ENCODE results near the gene USP3.

Gene USP3

DNA sequence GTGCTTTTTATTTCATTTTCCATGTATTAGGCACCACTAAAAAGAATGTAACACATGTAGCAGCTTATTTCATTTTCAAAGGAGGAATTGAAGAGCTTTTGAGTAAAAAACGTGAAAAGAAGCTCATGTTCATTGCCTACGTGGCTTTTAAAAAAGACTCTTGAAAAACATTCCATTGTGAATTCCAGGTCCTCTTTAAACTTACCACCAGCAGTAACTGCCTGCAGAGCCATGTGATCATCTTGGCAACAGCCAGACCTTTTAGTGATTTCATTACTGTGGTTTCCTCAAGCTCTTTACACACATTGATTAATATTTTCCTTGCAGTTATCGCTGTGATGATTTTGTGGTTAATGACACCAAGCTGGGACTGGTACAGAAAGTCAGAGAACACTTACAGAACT lies 49.0 kb downstream of the USP3 start:
- no peak for DNase-seq

DNA sequence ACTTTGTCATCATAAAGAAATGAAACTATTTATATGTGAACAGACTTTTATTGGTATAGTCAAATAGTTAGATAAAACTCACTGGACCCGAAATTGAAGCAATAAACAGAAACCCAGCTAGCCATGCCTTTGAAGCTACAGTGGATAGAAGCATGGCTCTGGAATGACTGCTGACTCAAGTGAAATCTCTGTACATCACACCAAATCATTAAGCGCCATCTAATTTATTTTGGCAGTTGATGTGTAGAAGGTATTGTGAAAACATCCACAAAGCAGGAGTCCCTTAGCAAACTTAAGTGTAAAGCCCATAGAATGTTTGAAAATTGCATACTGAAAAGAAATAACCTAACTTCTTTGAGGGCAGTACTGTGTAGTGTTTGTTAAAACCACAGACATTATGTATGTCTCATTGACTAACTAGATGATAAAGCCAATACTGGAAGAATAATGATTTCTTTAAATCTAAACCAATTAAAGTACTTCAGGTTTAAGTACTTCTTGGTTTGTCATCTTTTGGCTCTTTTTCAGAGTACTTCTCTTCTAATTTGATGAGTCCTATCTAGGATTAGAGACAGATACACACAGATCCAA lies 50.0 kb downstream of the USP3 start:
- no peak for DNase-seq

DNA sequence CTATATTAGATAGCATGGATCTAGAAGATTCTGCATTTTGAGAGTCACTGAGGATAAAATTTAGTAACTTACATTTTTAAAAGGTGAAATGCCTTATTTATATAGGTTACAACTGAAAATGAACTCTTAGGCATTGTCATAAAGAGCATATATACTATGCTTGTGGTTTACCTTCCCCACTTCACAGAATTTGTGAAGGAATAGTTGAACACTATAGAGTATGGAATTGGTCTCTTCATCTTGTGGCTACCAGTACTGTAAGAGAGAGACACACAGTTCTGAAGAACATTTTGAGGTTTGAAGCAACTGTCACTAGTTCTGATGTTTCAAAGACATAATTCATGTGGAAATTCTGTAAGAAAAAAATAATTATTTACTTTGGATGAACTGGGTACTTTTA lies 51.1 kb downstream of the USP3 start:
- DNase-seq, result no peak

DNA sequence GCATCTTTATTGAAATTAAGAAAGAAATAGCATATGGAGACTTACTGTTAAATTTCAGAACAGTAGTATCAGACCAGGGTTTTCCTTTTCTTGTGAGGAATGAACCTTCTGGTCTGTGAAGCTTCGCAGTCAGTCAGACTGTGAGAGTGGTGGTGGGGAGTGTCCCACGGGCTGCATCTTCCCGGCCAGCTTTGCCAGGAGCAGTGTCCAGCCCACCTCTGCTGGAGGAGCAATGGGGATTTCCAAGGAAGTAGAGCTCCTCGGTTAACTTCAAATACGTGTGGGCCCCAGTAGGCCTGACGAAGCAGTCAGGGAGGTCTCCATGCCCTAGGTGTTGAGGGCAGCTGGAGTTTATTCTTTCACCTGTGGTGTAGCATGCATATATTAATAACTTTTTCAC lies 51.9 kb downstream of the USP3 start:
- DNase-seq, result no peak

DNA sequence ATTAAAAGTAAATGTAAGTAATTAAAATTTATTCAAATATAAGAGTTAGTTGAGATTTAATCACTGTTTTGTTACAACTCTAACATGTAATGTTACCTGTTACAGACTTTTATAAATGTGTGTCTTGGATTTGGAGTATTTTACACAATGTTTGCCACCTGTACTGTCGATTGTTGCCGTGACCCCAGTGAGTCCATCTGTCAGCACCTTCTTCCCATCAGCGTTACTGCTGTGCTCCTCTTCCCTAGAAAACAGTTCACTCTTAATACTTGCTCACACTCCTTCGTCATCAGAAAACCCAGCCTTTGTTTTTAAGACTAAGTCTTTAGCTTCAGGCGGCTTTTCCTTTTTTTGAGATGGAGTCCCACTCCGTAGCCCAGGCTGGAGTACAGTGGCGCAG lies 52.3 kb downstream of the USP3 start:
- DNase-seq, result no peak

DNA sequence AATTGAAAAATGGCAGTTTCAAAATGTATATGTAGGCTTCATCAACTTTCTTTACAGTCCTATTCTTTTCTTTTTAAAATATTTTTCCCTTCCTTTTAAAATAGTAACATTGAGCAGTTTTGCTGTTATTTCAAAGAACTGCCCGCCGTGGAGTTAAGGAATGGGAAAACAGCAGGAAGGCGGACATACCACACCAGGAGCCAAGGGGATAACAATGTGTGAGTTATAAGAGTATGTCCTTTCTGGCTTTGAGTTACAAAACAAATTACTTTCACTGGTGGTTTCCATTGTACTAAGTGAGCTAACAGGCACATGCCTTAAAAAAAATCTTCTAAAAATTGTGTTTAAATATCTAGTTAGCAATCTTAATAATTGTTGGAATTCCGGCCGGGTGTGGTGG lies 55.4 kb downstream of the USP3 start:
- no peak for DNase-seq

DNA sequence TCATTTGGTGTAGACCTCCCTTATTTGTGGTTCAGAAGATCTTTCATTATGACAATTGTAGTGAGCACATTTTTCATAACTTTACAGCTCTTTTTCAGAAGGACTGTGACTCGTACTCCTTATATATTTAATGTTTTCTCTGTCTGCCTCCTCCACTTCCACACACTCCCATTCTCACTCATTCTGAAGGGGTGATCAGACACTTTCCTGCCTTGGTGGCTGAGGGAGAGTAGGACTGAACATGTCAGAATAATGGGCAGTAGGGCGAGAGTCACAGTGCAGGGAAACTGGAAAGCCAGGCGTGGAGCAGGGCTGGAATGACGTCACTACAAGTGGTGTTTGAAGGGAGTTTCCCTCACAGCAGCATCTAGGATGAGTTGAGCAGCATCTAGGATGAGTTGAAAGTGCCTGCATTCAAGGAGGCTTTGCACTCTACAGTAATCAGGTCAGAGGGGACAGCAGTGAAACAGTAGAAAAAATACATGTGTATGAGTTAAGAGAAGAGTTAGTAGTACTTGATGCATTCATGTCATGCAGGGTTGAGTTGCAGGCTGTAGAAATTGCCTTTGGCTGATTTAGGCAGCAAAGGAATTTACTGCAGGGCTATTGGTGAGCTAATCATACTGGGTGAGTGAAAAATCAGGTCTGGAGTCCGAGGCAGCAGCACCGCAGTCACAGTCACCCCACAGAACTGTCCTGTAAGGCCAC lies 56.5 kb downstream of the USP3 start:
- no peak for DNase-seq

DNA sequence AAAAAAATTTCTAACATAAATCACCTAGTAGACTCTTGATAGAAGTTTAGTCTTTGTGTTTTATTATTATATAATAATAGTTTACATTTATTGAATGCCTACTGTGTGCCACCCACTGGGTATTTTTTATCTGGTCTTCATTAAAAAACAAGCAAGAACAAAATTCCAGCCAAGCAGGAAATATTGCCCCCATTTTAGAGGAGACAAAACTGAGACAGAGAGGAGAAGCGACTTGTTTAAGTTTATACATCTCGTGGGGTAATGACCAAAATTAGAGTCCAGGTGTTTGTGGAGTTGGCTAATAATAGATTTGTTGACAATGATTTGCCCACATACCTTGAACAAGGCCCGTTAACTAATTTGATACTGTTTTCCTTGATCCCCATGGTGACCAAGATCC lies 59.7 kb downstream of the USP3 start:
- no peak for DNase-seq

DNA sequence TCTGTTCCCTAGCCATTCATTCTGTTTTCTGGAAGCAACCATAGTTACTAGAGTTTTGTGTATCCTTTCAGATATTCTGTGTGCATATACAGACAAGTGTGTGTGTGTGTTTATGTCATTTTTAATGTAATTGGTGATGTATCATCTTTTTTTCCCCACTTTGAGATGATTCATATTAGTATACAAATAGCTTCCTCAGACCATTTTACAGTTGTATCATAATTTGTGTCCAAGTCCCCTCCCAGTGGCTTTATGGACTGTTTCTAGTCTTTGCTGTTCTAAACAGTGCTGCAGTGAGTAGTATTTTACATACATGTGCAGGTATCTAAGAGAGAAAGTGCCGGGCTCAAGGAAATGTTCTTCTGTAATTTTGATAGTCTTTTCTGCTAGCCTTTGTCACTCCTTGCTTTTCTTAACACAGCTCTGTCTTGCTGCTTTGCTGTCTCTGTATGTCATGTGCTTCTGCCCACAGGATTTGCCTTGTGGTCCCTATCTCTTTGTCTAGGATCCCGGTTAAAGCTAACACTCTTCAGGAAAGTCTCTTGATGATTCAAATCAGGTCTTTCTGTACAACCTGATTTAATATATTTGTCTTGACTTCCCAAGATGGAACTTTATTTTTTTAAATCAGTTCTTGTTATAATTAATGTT lies 61.3 kb downstream of the USP3 start:
- no peak for DNase-seq

DNA sequence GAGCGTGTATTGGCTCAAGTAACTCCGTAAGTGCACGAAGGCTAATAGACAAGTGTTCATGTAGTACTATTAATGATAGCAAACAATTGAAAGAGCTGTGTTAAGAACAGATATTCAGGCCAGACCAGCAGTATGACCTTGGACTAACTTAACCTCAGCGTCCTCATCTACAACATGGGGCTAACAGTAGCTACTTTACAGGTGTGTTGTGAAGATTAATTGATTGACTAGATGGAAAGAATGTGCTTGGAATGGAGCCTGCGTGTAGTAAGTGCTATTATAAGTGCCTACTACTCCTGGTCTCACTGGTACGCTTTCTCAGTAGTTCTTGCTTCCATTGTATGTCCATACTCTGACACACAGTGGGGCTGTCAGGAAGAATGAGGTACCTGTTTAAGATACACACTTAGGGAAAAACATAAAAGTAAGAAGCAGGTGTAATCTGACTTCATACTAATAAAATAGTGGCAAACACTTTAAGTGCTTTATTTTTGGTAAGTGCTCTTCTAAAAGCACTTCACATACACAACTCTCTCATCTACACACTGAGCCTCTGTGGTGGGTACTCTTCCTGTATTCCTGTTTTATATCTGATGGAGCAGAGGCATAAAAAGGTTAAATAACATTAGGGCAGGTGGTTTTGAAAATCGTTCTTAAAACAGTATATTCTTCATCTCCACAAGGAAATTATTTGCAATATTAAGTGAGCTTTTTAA lies 68.5 kb downstream of the USP3 start:
- no peak for DNase-seq

DNA sequence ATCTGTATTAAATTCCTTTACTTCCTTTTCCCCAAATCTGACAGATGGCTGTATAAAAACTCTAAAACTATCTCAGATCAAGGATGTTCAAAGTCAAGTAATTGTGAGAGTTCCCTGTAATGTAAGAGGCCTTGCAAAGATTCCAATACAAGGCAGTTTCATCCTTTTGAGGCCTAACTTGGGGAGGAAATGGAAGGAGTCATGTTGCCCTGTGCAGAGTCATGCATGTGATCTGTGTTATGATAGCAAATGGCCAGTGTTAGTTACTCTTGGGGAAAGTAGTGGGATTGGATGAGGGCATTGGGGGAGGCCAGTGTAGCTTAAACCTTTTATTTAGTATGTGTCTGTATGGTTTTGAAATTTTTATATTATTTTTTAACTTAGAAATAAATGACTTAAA lies 69.1 kb downstream of the USP3 start:
- DNase-seq, result no peak

DNA sequence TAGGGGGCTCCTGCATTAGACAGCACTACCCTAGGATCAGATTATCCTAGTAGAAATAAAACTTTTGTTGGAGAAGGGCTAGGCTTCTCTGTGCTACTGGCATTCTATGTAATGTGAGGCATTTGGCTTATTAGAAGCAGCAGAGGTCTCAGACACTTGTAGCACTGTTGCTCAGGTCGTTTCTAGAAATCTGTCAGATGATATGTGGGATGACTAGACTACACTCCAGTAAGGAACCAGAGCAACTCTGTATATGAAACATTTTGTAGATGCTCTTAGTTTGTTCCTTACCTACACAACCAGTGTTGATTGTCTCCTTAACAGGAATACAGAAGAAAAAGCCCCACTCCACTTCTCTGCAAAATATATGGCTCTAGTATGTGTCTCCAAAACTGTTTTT lies 70.9 kb downstream of the USP3 start:
- DNase-seq, result no peak

DNA sequence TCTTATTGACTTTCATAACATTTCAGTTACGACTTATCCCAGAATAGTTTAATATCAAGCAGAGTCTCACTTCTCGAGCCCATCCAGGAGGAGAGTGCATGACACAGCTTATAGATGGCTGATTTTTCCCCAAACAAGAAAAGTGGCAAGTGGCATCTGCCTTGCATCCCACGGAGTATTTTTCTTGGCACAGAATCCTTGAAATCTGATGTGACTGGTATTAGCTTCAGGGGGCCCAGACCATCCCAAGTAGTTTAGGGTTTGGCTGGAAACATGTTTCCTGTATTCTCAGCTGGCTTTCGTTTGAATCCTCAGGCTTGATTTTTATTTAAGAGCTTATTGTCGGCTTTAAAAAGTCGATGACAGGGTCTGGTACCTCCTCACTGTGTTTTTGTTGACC lies 72.0 kb downstream of the USP3 start:
- no peak for DNase-seq

DNA sequence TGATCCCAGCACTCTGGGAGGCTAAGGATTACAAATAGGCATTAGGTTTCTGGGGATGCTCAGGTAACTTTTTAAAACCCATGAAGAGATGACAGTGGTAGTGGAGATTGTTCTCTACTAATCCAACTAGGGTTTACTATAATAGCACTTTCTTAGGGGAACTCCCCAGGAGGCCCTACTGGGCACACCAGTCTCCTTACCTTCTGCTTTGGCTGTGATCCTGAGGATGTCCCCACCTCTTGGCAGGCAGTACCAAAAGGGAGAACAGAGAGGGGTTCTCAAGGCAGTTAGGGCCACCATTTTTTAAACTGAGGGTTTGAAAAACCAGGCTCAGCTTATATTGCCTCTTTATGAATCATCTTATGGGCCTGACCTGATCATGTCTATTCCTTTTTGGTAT lies 77.8 kb downstream of the USP3 start:
- DNase-seq, result no peak

DNA sequence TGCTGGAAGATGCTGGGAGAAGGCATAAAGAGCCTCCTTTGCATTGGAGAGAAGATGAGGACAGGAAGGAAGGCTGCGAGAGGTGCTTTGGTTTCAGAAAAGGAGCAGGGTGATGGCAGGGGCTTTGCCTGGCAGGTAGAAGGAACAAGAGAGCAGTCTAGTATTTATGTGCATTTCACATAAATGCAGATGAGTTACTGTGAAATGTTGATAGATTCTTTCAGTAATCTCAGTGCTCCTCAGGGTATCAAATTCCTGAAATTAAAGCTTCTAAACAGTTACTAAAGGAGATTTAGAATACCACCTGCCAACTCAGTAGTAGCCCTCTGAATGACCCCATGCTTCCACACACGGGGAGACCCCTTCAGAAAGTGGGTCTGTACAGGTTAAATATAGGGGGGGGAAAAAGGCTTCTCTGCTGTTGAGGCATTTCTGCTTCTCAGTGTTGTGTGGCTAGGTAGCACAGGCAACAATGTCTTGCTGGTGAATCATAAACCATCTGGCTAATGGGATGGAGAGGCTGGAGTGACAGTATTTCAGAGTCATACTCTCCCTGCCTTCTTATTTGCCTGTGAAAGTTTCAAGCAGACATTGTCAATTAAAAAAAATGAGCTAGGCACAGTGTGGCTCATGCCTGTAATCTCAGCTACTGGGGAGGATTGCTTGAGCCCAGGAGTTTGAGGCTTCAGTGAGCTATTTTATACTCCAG lies 78.5 kb downstream of the USP3 start:
- no peak for DNase-seq

DNA sequence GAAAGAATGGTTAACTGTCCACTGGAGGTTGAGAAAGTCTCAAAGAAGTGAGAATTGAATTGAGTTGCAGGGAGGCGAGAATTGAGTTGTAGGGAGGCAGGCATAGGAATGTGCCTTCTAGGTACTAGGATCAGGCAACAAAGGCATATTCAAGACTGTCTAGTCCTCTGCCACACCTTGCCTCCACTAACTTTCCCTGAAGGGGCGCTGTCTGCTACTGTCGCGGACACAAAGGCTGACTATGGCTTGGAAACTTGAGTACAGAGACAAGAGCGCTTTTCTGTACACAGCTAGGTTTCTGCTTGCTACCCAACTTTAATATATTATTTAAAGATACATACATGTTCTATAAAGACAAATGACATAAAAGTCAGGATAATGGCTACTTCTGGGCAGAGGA lies 82.4 kb downstream of the USP3 start:
- DNase-seq, result no peak

DNA sequence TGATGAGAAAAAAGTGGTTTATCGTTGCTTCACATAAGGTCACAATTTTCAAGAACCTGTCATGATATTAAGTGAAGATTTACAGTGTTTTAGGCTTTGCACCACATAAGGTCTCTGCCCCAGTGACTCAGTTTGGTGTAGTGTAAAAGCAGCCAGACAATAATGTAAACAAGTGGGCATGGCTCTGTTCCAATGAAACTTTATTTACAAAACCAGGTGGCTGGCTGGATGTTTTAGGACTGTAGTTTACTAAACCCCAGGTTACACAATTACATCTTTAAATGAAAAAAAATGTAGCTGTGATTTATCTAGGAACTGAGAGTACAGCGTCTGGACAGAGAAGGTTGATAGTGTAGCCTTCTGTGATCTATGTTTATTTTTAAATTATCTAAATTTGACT lies 83.1 kb downstream of the USP3 start:
- DNase-seq, result peak; percentile 24

DNA sequence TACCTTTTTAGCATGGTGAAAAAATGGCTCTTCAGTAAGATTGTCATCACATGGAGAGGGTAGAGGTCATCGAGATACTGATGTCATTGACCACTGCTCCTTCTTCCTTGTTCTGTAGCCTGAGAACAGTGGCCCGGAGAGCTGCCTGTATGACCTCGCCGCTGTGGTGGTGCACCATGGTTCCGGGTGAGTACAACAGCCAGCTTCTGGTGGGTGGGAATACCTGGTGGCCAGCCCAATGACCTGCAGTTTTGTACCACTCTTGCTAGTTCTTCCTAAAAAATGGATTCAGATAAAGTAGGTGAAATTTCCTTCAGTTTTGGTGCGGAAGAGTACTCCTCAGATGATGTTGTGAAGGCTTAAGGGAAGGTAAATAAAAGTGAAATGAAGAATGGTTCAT lies 84.4 kb downstream of the USP3 start:
- no peak for DNase-seq

DNA sequence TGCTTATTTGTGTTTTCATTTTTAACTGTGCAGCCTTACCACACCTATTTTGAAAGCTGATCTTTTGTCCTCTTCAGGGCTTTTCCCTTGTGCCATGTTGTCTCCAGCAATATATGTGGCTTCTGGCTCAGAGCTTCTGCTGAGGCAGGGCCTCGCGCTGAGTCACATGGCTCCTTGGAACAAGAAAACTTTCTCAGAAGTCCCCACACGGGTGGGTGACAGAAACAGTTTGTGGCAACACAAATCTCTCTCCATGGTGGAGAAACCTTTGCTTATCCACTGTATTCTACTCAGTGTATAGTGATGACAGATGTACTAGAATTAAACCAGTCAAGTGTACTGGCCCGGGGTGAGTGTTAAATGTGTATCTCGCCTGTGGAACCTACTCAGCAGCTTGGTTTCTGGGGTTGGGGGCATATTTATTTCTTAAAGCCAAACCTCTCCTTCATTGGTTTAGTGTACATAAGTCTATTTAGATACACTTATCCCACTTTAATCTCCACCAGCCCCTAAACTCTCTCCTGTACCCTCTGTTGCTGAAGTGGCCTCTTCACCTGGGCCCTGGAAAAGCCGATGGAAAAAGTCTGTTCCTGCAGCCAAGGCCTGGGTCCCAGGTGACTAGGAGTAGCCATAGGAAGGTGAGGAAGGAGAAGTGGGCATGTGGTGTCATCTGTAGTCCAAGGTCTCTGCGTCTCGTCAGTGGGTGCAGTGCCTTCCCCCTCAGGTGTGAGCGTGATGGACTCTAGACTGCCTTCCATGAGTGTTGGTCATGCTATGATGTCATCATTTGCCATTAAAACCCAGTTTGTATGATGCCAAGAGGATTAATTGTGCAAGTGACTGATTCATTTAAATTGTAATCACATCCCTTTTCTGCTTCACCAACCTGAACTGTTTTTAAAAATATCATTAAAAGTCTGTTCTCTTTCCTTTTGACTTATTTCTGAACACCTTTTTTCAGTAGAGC lies 89.6 kb downstream of the USP3 start:
- DNase-seq, result no peak

DNA sequence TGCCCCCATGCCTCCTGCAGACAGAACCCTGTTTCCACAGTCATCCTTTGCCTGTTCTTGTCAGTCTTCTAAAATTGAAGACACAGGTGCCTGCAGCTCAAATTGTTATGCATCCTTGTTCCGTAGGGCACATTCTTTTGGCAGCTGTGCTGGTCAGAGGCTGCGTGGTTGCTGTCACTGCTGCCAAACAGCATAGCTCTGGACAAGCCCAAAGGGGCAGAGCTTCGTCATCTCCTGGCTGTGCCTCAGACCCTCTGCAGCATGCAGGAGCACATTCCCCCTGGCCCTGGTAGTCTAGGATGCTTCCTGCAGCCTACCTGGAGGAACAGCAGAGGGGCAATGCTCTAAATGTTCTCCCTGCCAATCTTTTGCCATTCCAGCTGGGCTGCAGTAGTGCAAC lies 90.7 kb downstream of the USP3 start:
- no peak for DNase-seq

DNA sequence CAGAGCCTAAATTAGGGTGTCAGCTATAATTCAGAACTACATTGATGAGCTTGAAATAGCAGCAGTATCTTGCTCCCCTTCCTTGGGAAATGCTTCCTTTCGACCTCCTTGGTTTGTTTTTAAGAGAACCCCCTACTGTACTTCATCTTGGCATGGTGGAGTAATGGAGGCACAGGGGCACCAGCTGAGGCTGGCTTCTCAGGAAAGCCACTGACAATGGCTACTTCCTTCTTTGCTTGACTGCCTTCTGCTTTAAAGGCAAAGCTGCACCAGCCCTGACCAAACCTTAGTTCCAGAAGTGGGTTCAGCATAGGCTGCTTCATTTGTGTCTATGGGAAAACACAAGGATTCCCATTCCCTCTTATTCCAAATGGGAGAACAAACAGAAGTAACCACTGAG lies 91.3 kb downstream of the USP3 start:
- no peak for DNase-seq

DNA sequence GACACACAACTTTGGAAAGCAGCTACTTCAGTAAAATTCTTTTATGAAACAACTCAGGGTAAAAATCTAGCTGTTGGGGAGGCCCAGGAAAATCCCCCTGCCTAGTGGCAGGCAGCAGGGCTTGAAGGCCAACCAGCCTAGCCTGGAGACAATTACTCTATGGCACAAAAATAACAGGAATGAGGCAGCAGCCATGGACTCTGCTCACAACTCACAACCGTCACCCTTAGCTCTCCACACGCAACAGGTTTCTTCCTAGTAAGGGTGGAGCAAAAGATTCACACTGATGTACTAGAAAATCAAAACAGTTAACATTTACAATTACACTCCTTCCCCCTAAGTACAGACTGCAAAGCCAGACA lies 92.3 kb downstream of the USP3 start:
- no peak for DNase-seq

Measured in COR-L47 (cell line).